ENCODE measurements around the gene C22orf15. TPM values are rescaled to one million over a fixed set of nuclear protein-coding genes. Genes with fewer than 3 reads are reported as not detected.

The C22orf15 gene
- total RNA-seq, 2 donors from 2014 or later, result 1.8 TPM; not detected in 1

Other genes with a start within 250 kb of the C22orf15 start
- not detected for gene IGLL1, start 182.7 kb upstream of the C22orf15 start, total RNA-seq
- gene DRICH1, start 130.7 kb upstream of the C22orf15 start, total RNA-seq, result under 1 TPM; 0.19 to 0.46 TPM
- 10 to 100 TPM in 1 of 2 donors, 1 to 10 TPM in 1; 3.0 to 49.7 TPM for gene RGL4, start 72.0 kb upstream of the C22orf15 start, total RNA-seq
- 1 to 10 TPM in 1 of 2 donors, under 1 TPM in 1; 0.32 to 2.0 TPM for gene ZNF70, start 11.9 kb upstream of the C22orf15 start, total RNA-seq
- gene VPREB3, start 8.6 kb upstream of the C22orf15 start, total RNA-seq, result under 1 TPM; 0.52 to 0.60 TPM
- gene CHCHD10, start 5.0 kb downstream of the C22orf15 start, total RNA-seq, result 100 to 1,000 TPM; 105 to 118 TPM
- gene MMP11, start 9.9 kb downstream of the C22orf15 start, total RNA-seq, result under 1 TPM; 0.23 to 0.32 TPM
- gene SMARCB1, start 24.0 kb downstream of the C22orf15 start, total RNA-seq, result 10 to 100 TPM; 51.9 to 72.7 TPM
- 1 to 10 TPM; 5.1 to 7.3 TPM for gene DERL3, start 76.0 kb downstream of the C22orf15 start, total RNA-seq
- 1 to 10 TPM; 6.3 to 8.1 TPM for gene SLC2A11, start 94.9 kb downstream of the C22orf15 start, total RNA-seq
- gene MIF, start 131.4 kb downstream of the C22orf15 start, total RNA-seq, result 1,000 to 10,000 TPM in 1 of 2 donors, 100 to 1,000 TPM in 1; 919 to 1,364 TPM
- gene GSTT2B, start 198.2 kb downstream of the C22orf15 start, total RNA-seq, result under 1 TPM in 1 of 2 donors, not detected in 1; 0.39 TPM
- 1 to 10 TPM; 1.9 to 2.8 TPM for gene DDTL, start 203.9 kb downstream of the C22orf15 start, total RNA-seq
- gene DDT, start 211.5 kb downstream of the C22orf15 start, total RNA-seq, result 100 to 1,000 TPM; 144 to 145 TPM
- under 1 TPM in 1 of 2 donors, not detected in 1; 0.75 TPM for gene GSTT2, start 217.1 kb downstream of the C22orf15 start, total RNA-seq
- not detected for gene GSTT4, start 242.5 kb downstream of the C22orf15 start, total RNA-seq
- gene CABIN1, start 248.3 kb downstream of the C22orf15 start, total RNA-seq, result 100 to 1,000 TPM in 1 of 2 donors, 10 to 100 TPM in 1; 70.2 to 125 TPM

Measured in activated naive CD4-positive, alpha-beta T cell treated with anti-CD3 and anti-CD28 coated beads, Interleukin-2, amount 50 U/mL, for 72 hours (primary cell).